DND-41 (cell line): ENCODE data around the gene ITGA11.

Experiments used
- EZH2 ChIP-seq: IDR thresholded peaks from 3 replicates; pipeline ENCODE4 v1.6.1; 2012; ENCODE audit warnings: borderline replicate concordance, low read depth, mild to moderate bottlenecking, moderate library complexity, low read length, inconsistent platforms; ENCODE audit not compliant: severe bottlenecking
- TF ChIP-seq, protein P1 (sequence below): IDR thresholded peaks from 2 replicates; pipeline ENCODE4 v1.5.1; 2012; ENCODE audit warnings: borderline replicate concordance, low read length, moderate library complexity, mild to moderate bottlenecking; ENCODE audit not compliant: poor library complexity, severe bottlenecking; ENCODE audit errors: extremely low read depth

DNA sequence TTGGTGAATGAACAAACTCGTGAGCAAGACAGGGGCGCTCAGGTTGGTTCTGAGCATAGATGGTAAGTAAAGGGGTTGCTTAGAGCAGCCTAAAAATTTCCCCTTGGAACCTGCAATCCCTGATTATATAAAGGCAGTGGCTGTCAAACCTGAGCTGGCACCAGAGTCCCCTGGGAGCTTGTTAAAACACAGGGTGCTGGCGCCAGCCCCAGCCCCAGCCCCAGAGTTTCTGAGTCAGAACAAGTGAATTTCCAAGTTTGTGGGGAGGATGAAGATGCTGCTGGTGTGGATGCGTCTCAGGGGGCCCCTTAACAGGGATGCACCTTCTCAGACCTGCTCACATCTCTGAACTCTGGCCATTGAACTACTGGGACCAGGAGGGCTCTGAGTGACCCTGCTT is 106.2 kb downstream of the ITGA11 start:
- TF ChIP-seq, protein P1, sequence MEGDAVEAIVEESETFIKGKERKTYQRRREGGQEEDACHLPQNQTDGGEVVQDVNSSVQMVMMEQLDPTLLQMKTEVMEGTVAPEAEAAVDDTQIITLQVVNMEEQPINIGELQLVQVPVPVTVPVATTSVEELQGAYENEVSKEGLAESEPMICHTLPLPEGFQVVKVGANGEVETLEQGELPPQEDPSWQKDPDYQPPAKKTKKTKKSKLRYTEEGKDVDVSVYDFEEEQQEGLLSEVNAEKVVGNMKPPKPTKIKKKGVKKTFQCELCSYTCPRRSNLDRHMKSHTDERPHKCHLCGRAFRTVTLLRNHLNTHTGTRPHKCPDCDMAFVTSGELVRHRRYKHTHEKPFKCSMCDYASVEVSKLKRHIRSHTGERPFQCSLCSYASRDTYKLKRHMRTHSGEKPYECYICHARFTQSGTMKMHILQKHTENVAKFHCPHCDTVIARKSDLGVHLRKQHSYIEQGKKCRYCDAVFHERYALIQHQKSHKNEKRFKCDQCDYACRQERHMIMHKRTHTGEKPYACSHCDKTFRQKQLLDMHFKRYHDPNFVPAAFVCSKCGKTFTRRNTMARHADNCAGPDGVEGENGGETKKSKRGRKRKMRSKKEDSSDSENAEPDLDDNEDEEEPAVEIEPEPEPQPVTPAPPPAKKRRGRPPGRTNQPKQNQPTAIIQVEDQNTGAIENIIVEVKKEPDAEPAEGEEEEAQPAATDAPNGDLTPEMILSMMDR, result no peak
- TF ChIP-seq EZH2, result no peak
